Measurements from ENCODE around the gene GAB2. TPM values are rescaled to one million over a fixed set of nuclear protein-coding genes. Genes with fewer than 3 reads are reported as not detected.

GAB2 gene
- total and polyA plus RNA-seq, 2 of the 13 experiments (the other 11 are each of a cell fraction or from before 2014, with no cell fraction given), result 4.1 to 8.6 TPM

DNA sequence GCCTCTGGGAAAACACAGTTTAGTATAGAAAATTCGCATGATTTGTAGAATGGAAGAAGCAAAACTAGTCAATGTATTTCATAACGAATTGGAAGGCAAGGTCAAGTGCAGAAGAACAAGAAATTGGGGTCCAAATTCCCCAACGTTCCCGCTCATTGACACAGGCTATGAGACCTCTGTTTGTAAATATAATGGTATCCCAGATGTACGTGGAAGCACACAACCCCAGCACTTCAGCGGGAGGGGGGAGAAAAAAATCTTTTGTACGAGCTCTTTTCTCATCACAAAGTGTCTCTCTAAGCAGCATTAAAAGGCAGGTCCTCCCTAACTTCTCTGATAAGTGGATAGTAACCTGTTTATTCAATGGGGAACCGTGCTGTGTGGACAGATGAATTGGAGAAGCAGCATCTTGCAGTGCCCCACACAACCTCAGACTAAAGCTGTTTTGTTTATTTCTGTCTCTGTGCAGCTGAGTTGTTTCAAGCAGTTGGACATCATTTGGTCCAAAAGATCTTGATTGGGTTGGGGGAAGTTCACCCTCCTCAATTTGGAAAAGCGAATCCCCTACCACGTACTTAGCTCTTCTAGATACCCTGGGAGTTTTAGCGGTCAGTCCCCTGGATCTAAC is 1.1 kb upstream of the GAB2 start:
- Histone ChIP-seq H2AFZ (ENCODE audit: low read length) (no peak overlapping the region), H3K4me3 (replicated peaks in 1 of 3; ENCODE audit: insufficient read depth in 1 of 3, low read depth in 2 of 3, low read length in 3 of 3) (peak overlapping the region; percentile 64 to 81 (median 71)), H3K36me3 (replicated peaks in 1 of 2; ENCODE audit: control insufficient read depth in 1 of 2, insufficient read depth in 2 of 2, low read length in 2 of 2) (no peaks in the 10 kb centered on the region), H3K27ac (ENCODE audit: extremely low read length, insufficient read depth, low read length) (peak overlapping the region; percentile 62), H3K9ac (ENCODE audit: insufficient read depth, low read depth, low read length) (peak overlapping the region; percentile 69), H3K4me1 (ENCODE audit: insufficient read depth, low read length) (peaks cover 41% of the 10 kb centered on the region), H4K20me1 (ENCODE audit: insufficient read depth, low read length) (no peaks in the 10 kb centered on the region), H3K27me3 (ENCODE audit: control insufficient read depth in 1 of 2, insufficient read depth in 2 of 2, low read length in 2 of 2) (no peaks in the 10 kb centered on the region), H3K9me3 (ENCODE audit: low read length) (no peaks in the 10 kb centered on the region), H3K79me2 (ENCODE audit: insufficient read depth, low read length) (peaks cover 18% of the 10 kb centered on the region), H3K4me2 (ENCODE audit: low read depth, low read length) (peak overlapping the region; percentile 100)
- no TSS peak for BruUV-seq (replicated peaks)
- no peak for DNase-seq (ENCODE audit: low spot score)
- TF ChIP-seq ATF1 (CRISPR knock-in tag; IDR thresholded peaks at IDR 0.05) (0 out of 2 replicates have a peak, but pooled peaks have one; percentile 20), ZNF878 (CRISPR knock-in tag; IDR thresholded peaks at IDR 0.05) (peak; percentile 12; the same call in 1 of the 2 replicates), ZMYM2 (CRISPR knock-in tag; IDR thresholded peaks at IDR 0.05) (no peak)
- ChIA-PET POLR2A (no interaction called here), CTCF (ENCODE audit: low intra/inter-chr PET ratio, low total read pairs) (no interaction called here)
- intact Hi-C loops (cut with micrococcal nuclease; ENCODE audit: unreplicated experiment) (no loop called here), in situ Hi-C loops (cut with HindIII; ENCODE audit: extremely low pct_ligation_motif_present, low pct_unique_long_range_greater_than_20kb) (loop anchor here (5.0 kb wide), 1 partner anchor 191 kb away; no protein-coding TSS in a partner anchor)
- no peak for ATAC-seq
- WGBS (ENCODE audit: low lambda C conversion rate), result 43% methylated on average over 11 of the region's 11 CpGs
- FAIRE-seq, result no peak

DNA sequence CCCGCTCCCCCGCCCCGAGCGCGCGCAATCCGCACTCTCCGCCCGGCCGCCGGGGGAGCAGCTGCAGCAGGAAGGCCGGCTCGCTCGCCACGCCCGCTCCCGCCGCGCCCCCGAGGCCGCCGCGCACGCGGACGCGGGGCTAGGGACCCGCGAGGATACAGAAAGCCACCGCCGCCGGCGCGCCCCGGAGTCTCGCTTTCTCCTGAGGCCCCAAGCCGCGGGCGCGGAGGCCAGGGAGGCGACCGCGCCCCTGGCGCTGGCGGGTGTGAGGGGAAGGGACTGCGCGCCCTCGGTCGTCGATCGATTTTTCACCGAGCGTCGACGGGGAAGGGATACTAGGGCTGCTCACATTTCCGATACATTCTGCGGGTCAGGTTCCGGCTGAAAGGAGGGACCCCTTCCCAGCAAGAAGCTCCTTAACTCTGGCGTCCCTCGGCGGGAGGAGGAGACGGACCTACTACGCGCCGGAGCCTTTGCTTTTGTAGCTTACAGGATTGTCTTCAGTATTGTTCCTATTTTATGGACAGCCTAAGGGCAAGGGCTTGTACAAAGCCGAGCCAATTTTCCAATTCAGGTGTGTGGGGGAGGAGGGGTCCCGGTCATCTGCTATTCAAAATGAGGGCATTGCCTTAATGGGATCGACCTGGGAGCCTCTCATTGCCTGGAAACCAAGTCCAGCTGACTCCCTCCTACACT is 416 bp upstream of the GAB2 start:
- Histone ChIP-seq H3K9me3 (ENCODE audit: low read length) (no peaks in the 10 kb centered on the region), H3K4me3 (replicated peaks in 1 of 3; ENCODE audit: insufficient read depth in 1 of 3, low read depth in 2 of 3, low read length in 3 of 3) (peak overlapping the region; percentile 64 to 81 (median 71)), H2AFZ (ENCODE audit: low read length) (no peak overlapping the region), H3K9ac (ENCODE audit: insufficient read depth, low read depth, low read length) (peak overlapping the region; percentile 69), H3K27ac (ENCODE audit: extremely low read length, insufficient read depth, low read length) (peak overlapping the region; percentile 62), H3K79me2 (ENCODE audit: insufficient read depth, low read length) (peaks cover 24% of the 10 kb centered on the region), H3K4me1 (ENCODE audit: insufficient read depth, low read length) (peaks cover 41% of the 10 kb centered on the region), H4K20me1 (ENCODE audit: insufficient read depth, low read length) (no peaks in the 10 kb centered on the region), H3K27me3 (ENCODE audit: control insufficient read depth in 1 of 2, insufficient read depth in 2 of 2, low read length in 2 of 2) (no peaks in the 10 kb centered on the region), H3K36me3 (replicated peaks in 1 of 2; ENCODE audit: control insufficient read depth in 1 of 2, insufficient read depth in 2 of 2, low read length in 2 of 2) (no peaks in the 10 kb centered on the region), H3K4me2 (ENCODE audit: low read depth, low read length) (peak overlapping the region; percentile 100)
- FAIRE-seq, result no peak
- peak; percentile 66 for DNase-seq (ENCODE audit: low spot score)
- 3% methylated on average over 10 of the region's 68 CpGs for WGBS (ENCODE audit: low lambda C conversion rate)
- CTCF ChIA-PET (ENCODE audit: low intra/inter-chr PET ratio, low total read pairs), result no interaction called here
- POLR2A ChIA-PET, result interaction anchor here (0.6 to 1.1 kb wide), 2 partner anchors 190 to 231 kb away, joined by 3 read pairs; no protein-coding TSS in a partner anchor
- in situ Hi-C loops (cut with HindIII; ENCODE audit: extremely low pct_ligation_motif_present, low pct_unique_long_range_greater_than_20kb) (loop anchor here (5.0 kb wide), 1 partner anchor 191 kb away; no protein-coding TSS in a partner anchor), intact Hi-C loops (cut with micrococcal nuclease; ENCODE audit: unreplicated experiment) (loop anchor here (1.0 to 2.0 kb wide), 3 partner anchors 107 to 215 kb away; no protein-coding TSS in a partner anchor)
- BruUV-seq (replicated peaks), result TSS peak; percentile 83
- ATAC-seq, result peak; percentile 68
- TF ChIP-seq, protein P1, sequence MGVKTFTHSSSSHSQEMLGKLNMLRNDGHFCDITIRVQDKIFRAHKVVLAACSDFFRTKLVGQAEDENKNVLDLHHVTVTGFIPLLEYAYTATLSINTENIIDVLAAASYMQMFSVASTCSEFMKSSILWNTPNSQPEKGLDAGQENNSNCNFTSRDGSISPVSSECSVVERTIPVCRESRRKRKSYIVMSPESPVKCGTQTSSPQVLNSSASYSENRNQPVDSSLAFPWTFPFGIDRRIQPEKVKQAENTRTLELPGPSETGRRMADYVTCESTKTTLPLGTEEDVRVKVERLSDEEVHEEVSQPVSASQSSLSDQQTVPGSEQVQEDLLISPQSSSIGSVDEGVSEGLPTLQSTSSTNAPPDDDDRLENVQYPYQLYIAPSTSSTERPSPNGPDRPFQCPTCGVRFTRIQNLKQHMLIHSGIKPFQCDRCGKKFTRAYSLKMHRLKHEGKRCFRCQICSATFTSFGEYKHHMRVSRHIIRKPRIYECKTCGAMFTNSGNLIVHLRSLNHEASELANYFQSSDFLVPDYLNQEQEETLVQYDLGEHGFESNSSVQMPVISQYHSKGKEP (CRISPR knock-in tag; IDR thresholded peaks at IDR 0.05), result no peak
- TF ChIP-seq, protein P2, sequence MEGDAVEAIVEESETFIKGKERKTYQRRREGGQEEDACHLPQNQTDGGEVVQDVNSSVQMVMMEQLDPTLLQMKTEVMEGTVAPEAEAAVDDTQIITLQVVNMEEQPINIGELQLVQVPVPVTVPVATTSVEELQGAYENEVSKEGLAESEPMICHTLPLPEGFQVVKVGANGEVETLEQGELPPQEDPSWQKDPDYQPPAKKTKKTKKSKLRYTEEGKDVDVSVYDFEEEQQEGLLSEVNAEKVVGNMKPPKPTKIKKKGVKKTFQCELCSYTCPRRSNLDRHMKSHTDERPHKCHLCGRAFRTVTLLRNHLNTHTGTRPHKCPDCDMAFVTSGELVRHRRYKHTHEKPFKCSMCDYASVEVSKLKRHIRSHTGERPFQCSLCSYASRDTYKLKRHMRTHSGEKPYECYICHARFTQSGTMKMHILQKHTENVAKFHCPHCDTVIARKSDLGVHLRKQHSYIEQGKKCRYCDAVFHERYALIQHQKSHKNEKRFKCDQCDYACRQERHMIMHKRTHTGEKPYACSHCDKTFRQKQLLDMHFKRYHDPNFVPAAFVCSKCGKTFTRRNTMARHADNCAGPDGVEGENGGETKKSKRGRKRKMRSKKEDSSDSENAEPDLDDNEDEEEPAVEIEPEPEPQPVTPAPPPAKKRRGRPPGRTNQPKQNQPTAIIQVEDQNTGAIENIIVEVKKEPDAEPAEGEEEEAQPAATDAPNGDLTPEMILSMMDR (CRISPR knock-in tag; IDR thresholded peaks at IDR 0.05), result peak; percentile 15; the same call in 1 of the 2 replicates
- TF ChIP-seq, protein P3, sequence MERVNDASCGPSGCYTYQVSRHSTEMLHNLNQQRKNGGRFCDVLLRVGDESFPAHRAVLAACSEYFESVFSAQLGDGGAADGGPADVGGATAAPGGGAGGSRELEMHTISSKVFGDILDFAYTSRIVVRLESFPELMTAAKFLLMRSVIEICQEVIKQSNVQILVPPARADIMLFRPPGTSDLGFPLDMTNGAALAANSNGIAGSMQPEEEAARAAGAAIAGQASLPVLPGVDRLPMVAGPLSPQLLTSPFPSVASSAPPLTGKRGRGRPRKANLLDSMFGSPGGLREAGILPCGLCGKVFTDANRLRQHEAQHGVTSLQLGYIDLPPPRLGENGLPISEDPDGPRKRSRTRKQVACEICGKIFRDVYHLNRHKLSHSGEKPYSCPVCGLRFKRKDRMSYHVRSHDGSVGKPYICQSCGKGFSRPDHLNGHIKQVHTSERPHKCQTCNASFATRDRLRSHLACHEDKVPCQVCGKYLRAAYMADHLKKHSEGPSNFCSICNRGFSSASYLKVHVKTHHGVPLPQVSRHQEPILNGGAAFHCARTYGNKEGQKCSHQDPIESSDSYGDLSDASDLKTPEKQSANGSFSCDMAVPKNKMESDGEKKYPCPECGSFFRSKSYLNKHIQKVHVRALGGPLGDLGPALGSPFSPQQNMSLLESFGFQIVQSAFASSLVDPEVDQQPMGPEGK (CRISPR knock-in tag; IDR thresholded peaks at IDR 0.05), result no peak
- no peak for TF ChIP-seq MLLT10 (CRISPR knock-in tag; IDR thresholded peaks at IDR 0.05)
- no peak for TF ChIP-seq FOSL1 (CRISPR knock-in tag; IDR thresholded peaks at IDR 0.05; ENCODE audit: borderline replicate concordance)
- TF ChIP-seq TEAD2 (CRISPR knock-in tag; IDR thresholded peaks at IDR 0.05), result no peak
- no peak for TF ChIP-seq ZNF749 (CRISPR knock-in tag; IDR thresholded peaks at IDR 0.05; ENCODE audit: borderline replicate concordance)
- no peak for TF ChIP-seq PHB2 (IDR thresholded peaks at IDR 0.05; ENCODE audit: partially characterized antibody)
